Stimulated activated CD8-positive, alpha-beta memory T cell treated with anti-CD3 and anti-CD28 coated beads, Interleukin-15, amount 100 ng/mL, for 4 hours (primary cell): ENCODE results near the gene TFCP2L1.
"Not testable (repeated sequence)": the region's sequence is repeated elsewhere in the genome, so short reads cannot be mapped to it uniquely, and the experiment has no call there.

ENCODE experiments used
- DNase-seq, 2 donors: peaks; one replicate each; pipeline ENCODE4 v3.0.0-alpha.2; 2020; ENCODE audit warnings: low read depth in 2 of 2

The TFCP2L1 gene

DNA sequence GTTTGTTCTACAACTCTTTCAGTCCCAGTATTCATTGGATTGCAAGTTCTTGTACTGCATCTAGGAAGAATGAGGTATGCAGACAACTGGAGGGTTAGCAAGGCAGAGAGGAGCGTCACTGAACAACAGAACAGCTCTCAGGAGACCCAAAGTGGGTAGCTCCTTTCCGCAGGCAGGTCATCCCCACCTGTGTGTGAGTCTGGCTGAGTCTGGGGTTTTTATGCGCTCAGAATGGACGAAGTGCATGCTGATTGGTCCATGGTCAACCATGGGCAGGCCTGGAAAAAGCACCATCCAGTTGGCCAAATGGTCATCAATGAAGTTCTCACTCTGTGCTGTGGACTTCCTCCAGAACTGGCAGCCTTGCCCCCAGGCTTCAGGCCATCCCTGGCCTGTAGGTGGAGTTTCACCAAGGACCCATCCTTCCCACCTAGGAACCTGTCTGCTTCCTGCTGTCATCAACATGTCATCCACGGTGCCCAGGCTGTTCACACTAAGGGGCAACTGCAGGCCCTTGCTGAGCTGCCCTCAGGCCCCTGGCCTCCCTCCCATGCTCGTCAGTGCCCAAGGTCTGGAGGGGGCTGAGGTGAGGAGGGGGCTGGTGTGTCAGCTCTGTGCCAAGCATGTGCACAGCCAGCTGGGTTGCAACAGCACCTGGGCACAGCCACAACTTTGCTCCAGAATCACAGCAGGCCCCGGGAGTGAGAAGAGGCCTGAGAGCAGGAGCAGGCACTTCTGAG is 11.1 kb upstream of the TFCP2L1 start:
- DNase-seq: no peak

DNA sequence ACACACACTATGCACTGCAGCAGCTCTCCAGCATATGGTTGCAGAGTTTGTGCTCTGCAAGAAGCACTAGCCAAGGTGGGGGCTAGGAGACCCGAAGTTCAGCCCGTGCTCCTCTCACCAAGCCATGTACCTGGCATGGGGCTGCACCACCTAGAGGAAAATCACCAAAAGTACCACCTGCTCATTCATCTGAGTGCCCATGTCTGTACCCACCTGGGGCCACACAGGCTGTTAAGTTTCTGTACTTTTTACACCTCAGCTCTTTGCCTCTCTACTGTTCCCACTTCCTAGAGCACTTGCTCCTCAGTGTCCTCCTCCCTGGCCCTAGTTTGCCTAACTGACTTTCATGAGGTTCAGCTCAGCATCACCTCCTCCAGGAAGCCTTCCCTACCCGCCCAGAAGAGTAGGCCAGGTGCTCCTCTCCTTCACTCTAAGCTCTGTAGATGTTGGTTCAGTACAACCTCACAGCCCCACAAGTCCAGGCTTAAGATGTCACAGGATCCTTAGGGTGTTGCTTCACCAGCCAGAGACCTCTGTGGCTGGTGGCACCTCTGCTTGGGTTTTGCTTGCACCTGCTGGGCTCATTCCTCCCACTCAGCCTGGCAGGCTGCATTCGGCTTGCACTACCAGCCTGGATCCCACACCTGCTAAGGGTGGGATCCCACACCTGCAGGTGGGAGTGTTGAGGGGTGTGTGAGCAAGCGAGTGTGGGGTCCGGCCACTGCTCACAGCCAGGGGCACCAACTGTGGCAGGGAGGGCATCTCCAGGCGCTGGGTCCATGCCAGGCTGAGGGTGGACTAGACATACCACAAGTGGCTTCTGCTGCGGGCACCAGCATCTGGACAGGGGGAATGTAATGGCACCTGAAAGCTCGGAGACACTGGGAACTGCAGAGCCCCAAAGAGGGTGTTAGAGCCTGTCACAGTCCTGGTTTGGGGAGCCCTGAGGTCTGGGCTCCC is 10.2 kb upstream of the TFCP2L1 start:
- DNase-seq: no peak

DNA sequence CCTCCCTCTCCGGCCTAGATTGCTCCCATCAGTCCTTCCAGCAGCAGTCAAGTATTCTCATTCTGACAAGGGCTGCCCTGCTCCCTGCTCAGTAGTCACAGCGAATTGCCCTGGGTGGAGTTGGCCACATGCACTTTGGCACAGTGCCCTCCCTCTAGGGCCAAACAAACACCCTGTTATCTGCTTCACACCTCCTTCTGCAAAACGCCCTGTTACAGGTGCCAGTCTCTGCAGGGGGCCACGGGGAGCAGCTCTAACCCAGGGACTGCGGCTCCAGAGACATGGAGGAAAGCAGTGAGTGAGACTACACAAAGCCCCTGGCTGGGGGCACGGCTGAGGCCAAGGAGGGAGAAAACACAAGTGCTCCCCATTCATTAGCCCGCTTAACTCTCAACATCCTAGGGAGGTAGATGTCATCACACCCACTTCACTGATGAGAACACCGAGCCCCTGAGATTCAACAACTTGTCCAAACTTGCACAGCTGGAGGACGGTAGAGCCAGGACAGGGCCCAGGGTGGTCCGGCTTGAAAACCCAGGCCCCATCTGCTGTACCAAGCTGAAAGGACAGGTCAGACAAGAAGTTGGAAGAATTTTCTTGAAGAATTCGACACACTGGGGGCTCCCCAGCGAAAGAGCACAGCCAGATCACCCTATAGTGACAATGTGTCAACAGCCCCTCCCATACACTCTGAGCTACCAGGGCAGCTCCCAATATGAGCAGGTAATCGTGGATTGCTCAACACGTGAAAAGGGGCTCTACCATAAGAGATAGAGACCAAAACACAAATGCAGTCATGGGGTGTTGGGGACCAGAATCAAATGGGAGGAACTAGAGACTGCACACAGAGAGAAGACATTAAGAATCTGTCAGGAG is 8.7 kb upstream of the TFCP2L1 start:
- no peak for DNase-seq

DNA sequence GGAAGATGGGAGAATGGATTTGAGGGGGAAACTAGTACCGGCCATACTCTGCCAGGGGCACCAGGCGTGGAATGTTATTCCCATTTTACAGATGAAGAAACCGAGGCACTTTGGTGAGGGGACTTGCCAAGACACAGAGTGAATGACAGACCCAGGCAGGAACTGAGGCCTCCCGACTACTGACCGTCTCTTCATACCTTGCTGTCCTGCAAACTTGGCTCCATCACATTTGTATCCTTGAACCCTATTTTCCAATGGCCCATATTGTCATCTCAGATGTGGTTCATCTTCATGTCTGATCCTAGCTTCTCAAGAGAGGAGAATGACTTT is 6.2 kb upstream of the TFCP2L1 start:
- DNase-seq: no peak

DNA sequence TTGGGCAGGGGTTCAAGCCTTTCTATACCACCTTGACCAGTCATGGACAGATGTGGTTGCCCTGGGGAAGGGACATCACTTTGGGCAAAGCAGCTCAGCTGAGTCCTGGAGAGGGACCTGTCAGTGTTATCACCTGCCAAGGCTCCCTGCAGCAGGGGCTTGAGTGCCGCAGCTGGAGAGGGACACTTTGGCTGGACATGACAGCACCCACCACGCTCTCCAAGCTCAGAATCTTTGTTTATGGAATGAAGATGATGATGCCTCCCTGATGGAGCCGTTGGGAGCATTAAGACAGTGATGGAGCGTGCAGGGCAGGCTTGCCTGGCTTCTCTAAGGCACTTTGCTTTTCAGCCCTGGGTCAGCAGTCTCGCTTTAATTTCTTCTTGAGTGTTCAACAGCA is 4.3 kb upstream of the TFCP2L1 start:
- DNase-seq: no peak

DNA sequence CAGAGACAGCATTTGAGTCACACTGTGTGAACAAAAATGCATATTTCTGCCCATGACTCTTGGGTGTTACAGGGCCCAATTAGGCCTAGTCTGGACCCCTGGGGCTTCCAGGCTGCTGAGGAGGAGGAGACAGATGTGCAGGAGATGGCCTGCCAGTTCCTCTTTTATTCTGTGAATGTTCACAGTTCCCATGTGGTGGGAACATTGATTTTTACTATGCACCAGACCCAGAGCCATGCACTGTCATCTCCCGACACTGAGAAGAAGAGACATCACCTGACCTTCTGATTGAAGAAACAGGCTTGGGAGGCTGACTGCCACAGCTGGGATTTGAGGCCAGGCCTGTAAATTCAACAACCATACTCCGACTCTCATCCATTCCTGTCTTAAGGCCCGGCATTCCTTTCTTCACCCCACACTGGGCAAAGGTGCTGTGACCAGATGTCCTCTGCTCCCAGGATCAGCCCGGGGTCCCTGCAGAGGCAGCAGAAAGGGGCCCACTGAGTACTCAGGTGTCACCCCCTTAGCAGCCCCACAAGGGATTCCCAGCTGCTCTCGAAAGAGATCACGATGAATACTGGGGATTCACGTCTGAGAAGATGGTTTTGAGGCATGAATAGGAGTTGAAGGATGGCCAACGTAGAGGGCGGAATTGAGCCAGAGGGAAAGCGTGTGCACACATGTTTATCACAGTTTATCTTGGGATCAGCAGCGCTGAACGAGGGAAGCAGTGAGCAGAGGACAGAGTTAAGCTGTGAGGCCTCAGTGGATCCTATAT is 3.6 kb upstream of the TFCP2L1 start:
- DNase-seq: no peak

DNA sequence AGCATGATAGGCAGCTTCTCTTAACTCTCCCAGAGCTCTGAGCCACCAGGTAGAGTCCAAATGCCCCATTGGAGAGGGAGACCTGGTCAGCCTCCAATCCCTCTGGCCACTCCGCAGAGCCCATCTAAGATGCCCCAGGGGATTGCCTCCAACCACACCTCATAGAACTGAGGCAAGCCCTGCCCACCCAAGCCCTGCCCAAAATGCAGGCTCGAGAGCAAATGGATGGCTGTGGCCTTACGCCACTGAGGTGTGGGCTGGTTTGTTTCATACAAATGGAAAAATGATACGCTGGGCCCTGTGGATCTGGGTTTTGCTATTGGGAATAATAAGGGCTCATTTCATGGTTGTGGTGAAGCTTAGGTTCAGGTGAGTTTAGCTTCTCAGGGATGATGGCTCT is 3.0 kb upstream of the TFCP2L1 start:
- DNase-seq: no peak

DNA sequence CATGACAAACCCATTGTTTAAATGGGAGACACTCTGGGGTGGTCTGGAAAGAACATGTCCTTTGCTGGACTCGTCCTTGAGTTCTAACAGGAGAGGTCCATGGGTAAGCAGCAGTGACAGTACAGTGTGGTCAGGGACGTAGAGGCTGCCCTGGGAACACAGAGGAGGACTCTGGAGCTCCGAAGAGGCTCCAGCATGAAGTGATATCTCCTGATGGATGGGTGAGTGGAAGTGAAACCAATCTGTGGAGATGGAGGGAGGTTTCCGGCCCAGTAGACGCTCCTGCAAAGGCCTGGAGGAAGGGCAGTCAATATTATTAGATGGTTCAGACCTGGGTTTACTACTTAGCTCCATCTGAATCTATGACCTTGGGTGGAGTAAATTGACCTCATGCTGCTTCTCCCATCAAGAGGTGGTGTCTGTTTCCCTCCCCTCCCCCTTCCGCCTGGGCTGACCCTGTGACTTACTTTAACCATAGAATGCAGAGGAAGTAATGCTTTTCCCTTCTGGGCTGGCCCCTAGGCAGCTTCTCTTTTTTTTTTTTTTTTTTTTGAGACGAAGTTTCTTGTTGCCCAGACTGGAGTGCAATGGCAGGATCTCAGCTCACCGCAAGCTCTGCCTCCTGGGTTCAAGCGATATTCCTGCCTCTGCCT is 2.3 kb upstream of the TFCP2L1 start:
- no peak for DNase-seq

DNA sequence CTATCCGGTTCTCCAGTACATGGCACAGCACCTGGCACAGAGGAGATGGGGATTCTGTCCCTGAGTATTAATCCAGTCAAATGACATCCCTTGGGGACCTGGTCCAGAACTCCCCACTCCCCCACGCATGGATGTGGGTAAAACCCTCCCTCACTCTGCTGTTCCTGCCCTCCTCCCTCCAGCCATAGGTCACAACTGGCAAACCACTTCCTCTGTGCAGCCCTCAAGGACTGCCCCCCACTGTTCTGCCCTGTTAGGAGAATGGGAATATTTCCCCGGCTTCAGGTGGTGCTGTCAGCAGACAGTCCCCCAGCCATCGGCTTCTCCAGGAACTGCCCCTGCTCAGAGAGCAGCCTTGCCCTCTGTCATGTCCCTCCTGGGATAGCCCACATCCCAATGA is 1.5 kb upstream of the TFCP2L1 start:
- no peak for DNase-seq

DNA sequence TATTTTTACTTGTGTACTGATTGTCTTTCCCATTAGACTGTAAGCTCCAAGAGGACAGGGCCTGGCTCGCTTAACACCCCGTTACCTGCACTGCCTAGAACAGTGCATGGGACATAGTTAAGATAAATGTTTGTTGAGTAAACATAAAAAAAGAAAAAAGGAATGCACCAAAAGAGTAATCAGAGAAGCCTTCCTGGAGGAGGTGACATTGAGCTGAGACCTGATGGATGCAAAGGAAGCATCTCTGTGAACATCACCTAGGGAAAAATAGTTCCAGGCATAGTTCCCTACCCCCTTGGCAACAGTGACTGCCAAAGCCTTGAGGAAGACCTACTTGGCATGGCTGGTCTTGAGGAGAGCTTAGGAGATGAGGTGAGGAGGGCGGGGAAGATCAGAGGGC is 924 bp upstream of the TFCP2L1 start:
- DNase-seq: no peak

DNA sequence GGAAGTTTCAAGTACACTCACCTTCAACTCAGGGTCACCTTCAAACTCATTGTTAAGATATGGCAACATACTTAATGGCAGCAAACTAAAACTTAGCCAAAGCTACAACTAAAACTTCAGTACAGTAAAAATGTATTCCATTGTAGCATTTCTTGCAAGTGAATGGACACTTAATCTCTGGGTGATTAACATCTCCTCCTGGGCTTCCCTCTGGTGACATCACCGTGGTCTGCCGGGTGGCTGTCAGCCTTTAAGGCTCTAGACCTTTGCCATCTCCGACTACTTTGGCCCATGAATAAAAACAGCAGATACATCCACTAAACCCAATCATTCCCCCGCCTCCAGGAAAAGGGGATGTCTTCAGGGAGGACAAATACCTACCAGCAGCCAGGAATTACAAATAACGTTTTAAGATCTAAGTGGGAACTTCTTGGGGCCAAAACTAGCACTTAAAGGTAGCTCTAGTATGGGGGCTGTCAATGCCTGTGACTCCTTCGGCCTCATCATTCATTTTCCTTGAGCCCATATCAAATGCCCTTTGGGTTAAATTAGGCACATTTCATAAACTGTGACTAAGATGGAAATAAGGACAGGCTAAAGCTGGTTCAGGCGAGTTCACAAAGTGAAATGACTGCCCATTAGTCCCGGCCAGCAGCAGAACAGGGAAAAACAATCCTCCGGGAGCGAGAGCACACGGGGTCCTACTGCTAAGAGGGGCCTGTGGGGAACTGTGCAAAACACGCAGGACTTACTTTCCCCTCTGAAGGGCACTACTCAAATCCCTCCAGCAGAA is 1.1 kb downstream of the TFCP2L1 start:
- DNase-seq: no peak

DNA sequence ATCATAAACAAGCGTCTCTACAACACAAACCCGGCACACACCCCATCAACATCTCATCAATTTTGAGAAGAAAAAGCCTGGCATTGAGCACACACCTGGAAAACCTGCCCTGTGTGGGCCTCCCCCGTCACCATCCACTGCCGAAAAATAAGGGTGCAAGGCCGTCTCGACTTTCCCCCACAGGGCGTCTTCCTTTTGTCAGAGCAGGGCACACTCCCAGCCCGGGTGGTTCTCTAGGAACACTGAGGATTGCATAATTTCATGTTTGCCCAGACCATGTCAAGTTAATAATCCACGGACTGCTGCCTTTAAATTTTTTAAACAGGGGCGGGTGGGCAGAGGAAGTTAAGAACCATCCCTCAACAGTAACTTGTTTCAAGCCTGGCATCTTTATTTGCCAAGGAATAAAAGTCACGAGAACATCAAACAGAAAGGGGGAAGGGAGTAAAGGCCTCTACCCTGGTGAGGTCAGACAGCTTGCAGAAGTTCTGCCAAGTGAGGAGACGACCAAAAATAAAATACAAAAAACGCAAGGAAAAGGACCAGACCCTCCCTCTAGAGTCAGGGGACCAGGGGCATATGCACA is 2.1 kb downstream of the TFCP2L1 start:
- DNase-seq: no peak

DNA sequence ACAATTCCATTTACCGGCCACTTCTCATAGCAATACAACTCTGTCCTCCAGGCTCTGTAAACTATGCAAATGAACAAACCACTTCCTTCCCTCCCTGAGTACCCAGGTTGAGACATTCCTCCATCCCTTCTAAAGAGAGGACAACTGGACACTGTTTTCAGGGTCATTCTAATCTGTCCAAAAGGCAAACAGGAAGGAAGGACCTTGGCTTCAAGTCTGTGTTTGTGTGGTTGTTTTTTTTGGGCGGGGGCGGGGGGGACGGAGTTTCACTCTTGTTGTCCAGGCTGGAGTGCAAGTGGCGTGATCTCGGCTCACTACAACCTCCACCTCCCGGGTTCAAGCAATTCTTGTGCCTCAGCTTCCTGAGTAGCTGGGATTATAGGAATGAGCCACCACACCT is 3.3 kb downstream of the TFCP2L1 start:
- no peak for DNase-seq

DNA sequence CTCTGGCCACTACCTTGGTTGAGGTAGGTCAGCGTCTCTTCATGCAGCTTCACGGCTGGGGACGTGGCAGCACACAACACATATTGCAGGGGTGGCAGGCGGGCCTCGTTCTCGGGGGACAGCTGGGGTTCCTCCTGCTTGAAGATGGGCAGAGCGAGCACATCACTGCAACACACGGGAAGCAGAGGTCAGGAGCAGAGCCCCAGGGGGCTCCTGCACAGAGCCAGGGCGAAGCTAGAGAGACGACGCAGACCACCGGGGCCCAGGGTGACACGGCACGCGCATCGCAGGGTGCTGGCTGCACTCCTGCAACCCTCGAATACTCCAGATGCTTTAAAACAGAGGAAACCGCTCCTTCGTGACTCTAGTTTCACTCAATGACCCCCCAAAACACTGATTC is 3.9 kb downstream of the TFCP2L1 start:
- no peak for DNase-seq

DNA sequence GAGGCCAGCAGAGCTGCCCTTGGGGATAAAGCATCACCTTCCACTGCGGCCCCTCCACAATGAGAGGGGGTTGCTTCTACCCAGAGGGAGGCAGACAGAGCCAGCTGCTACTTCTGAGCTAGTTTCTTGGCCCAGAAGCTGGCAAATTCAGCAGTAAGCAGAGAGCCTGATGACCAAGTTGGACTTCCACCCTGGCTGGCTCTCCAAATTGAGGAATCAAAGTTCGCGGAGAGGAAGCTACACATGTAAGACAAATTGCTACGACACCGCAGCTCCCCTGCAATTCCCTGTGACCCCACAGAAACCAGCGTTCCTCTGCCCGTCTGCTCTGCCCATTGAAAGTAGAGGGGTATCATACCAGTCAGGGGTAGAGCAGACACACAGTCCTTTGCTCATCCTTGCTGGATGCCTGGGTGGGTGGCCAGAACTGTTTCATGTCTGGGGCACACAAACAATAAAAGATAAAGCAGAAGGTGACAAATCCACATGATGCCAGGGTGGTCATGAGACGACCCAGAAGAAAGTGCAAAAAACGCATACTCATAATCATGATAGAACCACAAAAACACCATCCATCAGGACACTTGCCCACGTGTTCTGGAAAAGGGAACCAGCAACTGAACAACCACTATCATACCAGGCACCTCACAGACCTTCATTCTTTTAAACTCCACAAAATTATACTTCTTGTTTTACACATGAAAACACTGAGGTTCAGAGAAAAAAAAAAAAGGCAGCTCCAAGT is 5.4 kb downstream of the TFCP2L1 start:
- no peak for DNase-seq

DNA sequence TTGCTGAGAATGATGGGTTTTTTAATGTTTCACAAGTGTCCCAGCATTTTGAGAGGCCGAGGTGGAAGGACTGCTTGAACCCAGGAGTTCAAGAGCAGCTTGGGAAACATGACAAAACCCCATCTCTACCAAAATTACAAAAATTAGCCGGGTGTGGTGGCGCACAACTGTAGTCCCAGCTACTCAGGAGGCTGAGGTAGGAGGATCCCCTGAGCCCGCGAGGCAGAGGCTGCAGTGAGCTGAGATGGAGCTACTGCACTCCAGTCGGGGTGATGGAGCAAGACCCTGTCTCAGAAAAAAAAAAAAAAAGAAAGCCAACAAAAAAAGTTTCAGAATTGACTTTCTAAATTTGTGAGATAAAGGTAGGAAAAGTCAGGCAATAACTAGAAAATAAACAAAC is 8.7 kb downstream of the TFCP2L1 start:
- DNase-seq: no peak

DNA sequence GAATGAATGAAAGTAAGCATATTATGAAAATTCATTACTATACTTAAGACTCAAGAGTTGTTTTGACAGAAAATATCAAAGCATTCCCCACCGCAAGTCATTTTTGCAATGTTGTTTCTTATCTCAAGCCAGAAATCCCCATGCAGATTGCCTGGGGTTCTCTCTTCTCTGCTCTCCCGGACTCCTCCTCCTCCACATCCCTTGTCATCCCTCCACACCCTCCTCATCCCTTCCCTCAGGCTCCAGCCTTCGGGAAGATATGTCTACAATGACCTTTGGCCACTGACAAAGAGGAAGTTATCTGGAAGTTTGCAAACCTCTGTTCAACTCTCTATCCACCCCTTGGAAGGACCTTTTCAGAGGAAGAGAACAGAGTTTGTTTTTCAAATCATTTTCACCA is 11.9 kb downstream of the TFCP2L1 start:
- no peak for DNase-seq

DNA sequence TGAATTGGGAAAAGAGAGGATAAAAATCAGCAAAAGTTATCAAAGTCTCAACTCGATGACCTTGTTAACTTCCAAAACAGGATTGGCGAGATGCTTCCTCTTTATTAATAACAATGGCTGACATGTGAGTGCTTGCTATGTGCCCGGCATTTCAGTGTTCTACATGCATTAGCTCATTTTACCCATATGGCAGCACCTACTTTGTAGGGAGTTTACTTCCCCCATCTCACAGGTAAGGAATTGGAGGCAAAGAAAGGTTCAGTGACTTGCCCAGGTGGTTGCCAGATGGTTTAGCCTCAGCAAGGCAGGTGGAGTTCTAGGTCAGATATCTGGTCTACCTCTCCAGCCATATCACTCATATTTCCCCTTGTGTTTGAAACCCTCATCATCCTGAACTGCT is 12.4 kb downstream of the TFCP2L1 start:
- DNase-seq: no peak

DNA sequence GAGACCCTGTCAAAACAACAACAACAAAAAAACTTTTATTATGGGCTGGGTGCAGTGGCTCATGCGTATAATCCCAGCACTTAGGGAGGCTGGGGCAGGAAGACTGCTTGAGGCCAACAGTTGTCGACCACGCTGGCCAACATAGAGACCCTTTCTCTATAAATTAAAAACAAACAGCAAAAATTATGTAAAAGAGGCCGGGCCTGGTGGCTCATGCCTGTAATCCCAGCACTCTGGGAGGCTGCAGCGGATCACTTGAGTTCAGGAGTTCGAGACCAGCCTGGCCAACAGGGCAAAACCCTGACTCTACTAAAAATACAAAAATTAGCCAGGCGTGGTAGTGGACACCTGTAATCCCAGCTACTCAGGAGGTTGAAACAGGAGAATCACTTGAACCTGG is 15.6 kb downstream of the TFCP2L1 start:
- DNase-seq: not testable (repeated sequence)
